ENCODE results near the gene SERPINA4. TPM values are rescaled to one million over a fixed set of nuclear protein-coding genes. Genes with fewer than 3 reads are reported as not detected.
A peak's percentile ranks its signal among the peaks of the same experiment; 100 is the strongest.

The SERPINA4 gene
- total RNA-seq, 1 donor from 2014 or later = 5.9 TPM

- peaks cover 4% of the 10 kb centered on the region for H3K27me3 Mint-ChIP-seq
- peak within 1 kb of the TSS; percentile 13 for H3K27ac Mint-ChIP-seq
- peaks cover 17% of the 10 kb centered on the region for H3K4me1 Mint-ChIP-seq (ENCODE audit: low read depth)
- H3K36me3 Mint-ChIP-seq (ENCODE audit: insufficient read depth) = peaks cover 2% of the 10 kb centered on the region
- no peaks in the 10 kb centered on the region for H3K9me3 Mint-ChIP-seq (ENCODE audit: low read depth)
- no peak for DNase-seq (ENCODE audit: low spot score, unreplicated experiment)
- peak within 1 kb of the TSS; percentile 52 for H3K4me3 Mint-ChIP-seq (ENCODE audit: low read depth)
- TF ChIP-seq CTCF (IDR thresholded peaks at IDR 0.05; ENCODE audit: unreplicated experiment) = no peak
Measured at GRCh38 chr14:94581127-94581999, 20.1 kb downstream of the SERPINA4 start, which contains the start of gene SERPINA5. SERPINA5 (plus strand) TSS chr14:94581426; CDS start chr14:94587363, 5,937 bp downstream.

GRCh38 chr14:94582199-94582750 is 21.0 kb downstream of the SERPINA4 start:
- no peaks in the 10 kb centered on the region for H3K9me3 Mint-ChIP-seq (ENCODE audit: low read depth)
- TF ChIP-seq CTCF (IDR thresholded peaks at IDR 0.05; ENCODE audit: unreplicated experiment) = no peak
- H3K36me3 Mint-ChIP-seq (ENCODE audit: insufficient read depth) = peaks cover 2% of the 10 kb centered on the region
- H3K27me3 Mint-ChIP-seq = peaks cover 9% of the 10 kb centered on the region
- no peak overlapping the region for H3K27ac Mint-ChIP-seq
- peaks cover 17% of the 10 kb centered on the region for H3K4me1 Mint-ChIP-seq (ENCODE audit: low read depth)
- no peak overlapping the region for H3K4me3 Mint-ChIP-seq (ENCODE audit: low read depth)
- no peak for DNase-seq (ENCODE audit: low spot score, unreplicated experiment)

- no peak for DNase-seq (ENCODE audit: low spot score, unreplicated experiment)
- TF ChIP-seq CTCF (IDR thresholded peaks at IDR 0.05; ENCODE audit: unreplicated experiment) = no peak
- Mint-ChIP-seq H3K27ac (no peak overlapping the region), H3K27me3 (peaks cover 9% of the 10 kb centered on the region), H3K36me3 (ENCODE audit: insufficient read depth) (peaks cover 2% of the 10 kb centered on the region), H3K9me3 (ENCODE audit: low read depth) (no peaks in the 10 kb centered on the region), H3K4me3 (ENCODE audit: low read depth) (no peak overlapping the region), H3K4me1 (ENCODE audit: low read depth) (peaks cover 22% of the 10 kb centered on the region)
Measured at GRCh38 chr14:94582851-94583250, 21.6 kb downstream of the SERPINA4 start.

GRCh38 chr14:94583557-94583956 is 22.3 kb downstream of the SERPINA4 start:
- no peak for TF ChIP-seq CTCF (IDR thresholded peaks at IDR 0.05; ENCODE audit: unreplicated experiment)
- Mint-ChIP-seq H3K4me1 (ENCODE audit: low read depth) (peaks cover 28% of the 10 kb centered on the region), H3K27me3 (peaks cover 9% of the 10 kb centered on the region), H3K27ac (no peak overlapping the region), H3K36me3 (ENCODE audit: insufficient read depth) (peaks cover 2% of the 10 kb centered on the region), H3K9me3 (ENCODE audit: low read depth) (no peaks in the 10 kb centered on the region), H3K4me3 (ENCODE audit: low read depth) (no peak overlapping the region)
- no peak for DNase-seq (ENCODE audit: low spot score, unreplicated experiment)

- DNase-seq (ENCODE audit: low spot score, unreplicated experiment) = no peak
- Mint-ChIP-seq H3K36me3 (ENCODE audit: insufficient read depth) (peaks cover 2% of the 10 kb centered on the region), H3K9me3 (ENCODE audit: low read depth) (no peaks in the 10 kb centered on the region), H3K27ac (peak overlapping the region; percentile 62), H3K4me1 (ENCODE audit: low read depth) (peaks cover 29% of the 10 kb centered on the region), H3K4me3 (ENCODE audit: low read depth) (no peak overlapping the region), H3K27me3 (peaks cover 9% of the 10 kb centered on the region)
- TF ChIP-seq CTCF (IDR thresholded peaks at IDR 0.05; ENCODE audit: unreplicated experiment) = no peak
Measured at GRCh38 chr14:94584591-94585280, 23.5 kb downstream of the SERPINA4 start.

Measured in progenitor cell of endocrine pancreas (in vitro differentiated cells).